ENCODE results near the gene STXBP1.
A peak's percentile ranks its signal among the peaks of the same experiment; 100 is the strongest.

STXBP1 gene

DNA sequence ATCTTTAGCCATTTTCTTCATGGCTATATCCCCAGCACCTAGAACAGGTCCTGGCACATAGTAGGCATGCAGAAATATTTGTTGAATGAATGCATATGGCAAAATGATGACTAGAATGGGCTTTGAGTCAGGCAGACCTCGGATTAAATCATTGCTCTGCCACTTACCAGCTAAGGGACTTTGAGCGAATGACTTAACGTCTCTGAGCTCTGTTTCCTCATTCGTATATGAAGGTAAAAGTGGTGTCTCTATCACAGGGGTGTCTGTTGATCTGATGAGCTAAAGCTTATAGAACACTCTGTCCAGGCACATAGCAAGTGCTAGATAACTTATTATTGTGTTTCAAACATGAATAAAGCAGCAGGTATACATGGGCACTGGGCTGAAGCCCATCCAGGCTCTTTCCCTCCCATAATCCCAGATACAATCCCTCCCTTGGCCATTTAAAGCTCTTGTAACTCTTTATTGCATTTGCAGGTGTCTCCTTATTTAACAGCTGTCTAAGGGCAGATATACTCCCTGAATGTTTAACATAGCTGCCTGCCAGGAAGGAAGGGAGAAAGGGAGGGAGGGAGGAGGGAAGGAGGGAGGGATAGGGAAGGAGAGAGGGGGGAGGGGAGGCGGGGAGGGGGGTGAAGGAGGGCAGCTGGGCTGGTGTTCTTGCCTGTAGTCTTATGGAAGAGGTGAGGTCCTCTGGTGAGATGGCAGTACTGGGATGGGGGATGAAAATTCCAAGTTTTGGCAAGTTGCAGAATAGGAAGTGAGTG lies 23.2 kb upstream of the STXBP1 start:
- H3K4me3 ChIP-seq (ENCODE audit: low read length in 2 of 2) = no peak overlapping the region
- H3K9ac ChIP-seq (ENCODE audit: low read depth in 1 of 2, low read length in 2 of 2) = peak overlapping the region in 1 of 2 donors; percentile 31
- peak overlapping the region; percentile 56 to 72 for H3K27ac ChIP-seq (ENCODE audit: low read depth in 2 of 2, low read length in 2 of 2)
- no peaks in the 10 kb centered on the region for H3K9me3 ChIP-seq (ENCODE audit: control insufficient read depth in 2 of 2, low read length in 2 of 2)
- no peaks in the 10 kb centered on the region for H3K36me3 ChIP-seq (ENCODE audit: control insufficient read depth in 2 of 2, insufficient read depth in 2 of 2, low read length in 2 of 2)
- peaks cover 6 to 10% of the 10 kb centered on the region in 2 donors for H3K4me1 ChIP-seq (ENCODE audit: control insufficient read depth in 2 of 2, insufficient read depth in 2 of 2, low read length in 2 of 2)
- no peaks in the 10 kb centered on the region for H3K27me3 ChIP-seq (ENCODE audit: control insufficient read depth in 2 of 2, insufficient read depth in 2 of 2, low read length in 2 of 2)

- no peak overlapping the region for H3K9ac ChIP-seq (ENCODE audit: low read depth in 1 of 2, low read length in 2 of 2)
- no peaks in the 10 kb centered on the region for H3K9me3 ChIP-seq (ENCODE audit: control insufficient read depth in 2 of 2, low read length in 2 of 2)
- no peak overlapping the region for H3K4me3 ChIP-seq (ENCODE audit: low read length in 2 of 2)
- H3K27ac ChIP-seq (ENCODE audit: low read depth in 2 of 2, low read length in 2 of 2) = no peak overlapping the region
- peaks cover 6 to 10% of the 10 kb centered on the region in 2 donors for H3K4me1 ChIP-seq (ENCODE audit: control insufficient read depth in 2 of 2, insufficient read depth in 2 of 2, low read length in 2 of 2)
- no peaks in the 10 kb centered on the region for H3K36me3 ChIP-seq (ENCODE audit: control insufficient read depth in 2 of 2, insufficient read depth in 2 of 2, low read length in 2 of 2)
- no peaks in the 10 kb centered on the region for H3K27me3 ChIP-seq (ENCODE audit: control insufficient read depth in 2 of 2, insufficient read depth in 2 of 2, low read length in 2 of 2)
Observed at GRCh38 chr9:127589955-127590370, 22.1 kb upstream of the STXBP1 start.

DNA sequence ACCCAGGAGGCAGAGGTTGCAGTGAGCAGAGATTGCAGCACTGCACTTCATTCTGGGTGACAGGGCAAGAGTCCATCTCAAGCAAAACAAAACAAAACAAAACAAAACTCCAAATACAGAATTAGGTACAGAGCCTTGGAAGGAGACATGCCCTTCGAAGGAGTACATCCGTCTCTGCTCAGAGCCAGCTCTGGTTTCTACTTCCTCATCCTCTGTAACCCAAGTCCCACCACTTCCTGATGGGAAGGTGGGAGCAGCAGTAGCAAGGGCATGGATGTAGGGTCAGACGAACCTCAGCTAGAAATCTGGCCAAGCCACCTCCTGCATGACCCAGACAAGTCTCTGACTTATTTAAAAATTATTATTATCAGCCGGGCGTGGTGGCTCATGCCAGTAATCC lies 16.5 kb upstream of the STXBP1 start:
- Histone ChIP-seq H3K9me3 (ENCODE audit: control insufficient read depth in 2 of 2, low read length in 2 of 2) (no peaks in the 10 kb centered on the region), H3K4me3 (ENCODE audit: low read length in 2 of 2) (no peak overlapping the region), H3K36me3 (ENCODE audit: control insufficient read depth in 2 of 2, insufficient read depth in 2 of 2, low read length in 2 of 2) (no peaks in the 10 kb centered on the region), H3K9ac (ENCODE audit: low read depth in 1 of 2, low read length in 2 of 2) (no peak overlapping the region), H3K27me3 (ENCODE audit: control insufficient read depth in 2 of 2, insufficient read depth in 2 of 2, low read length in 2 of 2) (peaks cover 0 to 3% of the 10 kb centered on the region in 2 donors), H3K4me1 (ENCODE audit: control insufficient read depth in 2 of 2, insufficient read depth in 2 of 2, low read length in 2 of 2) (peaks cover 0 to 2% of the 10 kb centered on the region in 2 donors), H3K27ac (ENCODE audit: low read depth in 2 of 2, low read length in 2 of 2) (no peak overlapping the region)

GRCh38 chr9:127598839-127599549 lies 13.1 kb upstream of the STXBP1 start:
- Histone ChIP-seq H3K9ac (ENCODE audit: low read depth in 1 of 2, low read length in 2 of 2) (no peak overlapping the region), H3K27ac (ENCODE audit: low read depth in 2 of 2, low read length in 2 of 2) (no peak overlapping the region), H3K36me3 (ENCODE audit: control insufficient read depth in 2 of 2, insufficient read depth in 2 of 2, low read length in 2 of 2) (no peaks in the 10 kb centered on the region)

DNA sequence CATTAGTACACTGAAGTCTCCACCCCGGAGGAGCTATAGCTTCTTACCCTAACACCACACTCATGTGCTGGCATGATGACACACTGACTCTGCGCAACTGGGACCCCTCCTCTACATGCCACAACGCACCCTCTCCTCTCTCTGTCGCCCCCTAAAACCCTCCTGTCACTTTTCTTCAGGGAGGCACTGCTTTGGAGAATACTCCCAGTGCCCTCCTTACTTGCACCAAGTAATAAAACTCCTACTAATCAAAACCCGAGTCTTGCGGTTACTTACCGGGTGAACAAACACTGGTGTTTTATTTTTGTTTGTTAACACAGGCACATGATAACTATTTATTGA lies 12.6 kb upstream of the STXBP1 start:
- no peaks in the 10 kb centered on the region for H3K36me3 ChIP-seq (ENCODE audit: control insufficient read depth in 2 of 2, insufficient read depth in 2 of 2, low read length in 2 of 2)
- H3K27me3 ChIP-seq (ENCODE audit: control insufficient read depth in 2 of 2, insufficient read depth in 2 of 2, low read length in 2 of 2) = peaks cover 0 to 3% of the 10 kb centered on the region in 2 donors
- no peaks in the 10 kb centered on the region for H3K9me3 ChIP-seq (ENCODE audit: control insufficient read depth in 2 of 2, low read length in 2 of 2)
- no peak overlapping the region for H3K27ac ChIP-seq (ENCODE audit: low read depth in 2 of 2, low read length in 2 of 2)
- no peak overlapping the region for H3K9ac ChIP-seq (ENCODE audit: low read depth in 1 of 2, low read length in 2 of 2)
- peaks cover 0 to 2% of the 10 kb centered on the region in 2 donors for H3K4me1 ChIP-seq (ENCODE audit: control insufficient read depth in 2 of 2, insufficient read depth in 2 of 2, low read length in 2 of 2)
- H3K4me3 ChIP-seq (ENCODE audit: low read length in 2 of 2) = no peak overlapping the region

More at GRCh38 chr9:127598839-127599549, 13.1 kb upstream of the STXBP1 start:
- H3K4me1 ChIP-seq (ENCODE audit: control insufficient read depth in 2 of 2, insufficient read depth in 2 of 2, low read length in 2 of 2) = peaks cover 0 to 2% of the 10 kb centered on the region in 2 donors
- H3K4me3 ChIP-seq (ENCODE audit: low read length in 2 of 2) = no peak overlapping the region
- peaks cover 0 to 3% of the 10 kb centered on the region in 2 donors for H3K27me3 ChIP-seq (ENCODE audit: control insufficient read depth in 2 of 2, insufficient read depth in 2 of 2, low read length in 2 of 2)
- no peaks in the 10 kb centered on the region for H3K9me3 ChIP-seq (ENCODE audit: control insufficient read depth in 2 of 2, low read length in 2 of 2)

GRCh38 chr9:127603226-127603625 lies 8.9 kb upstream of the STXBP1 start:
- no peaks in the 10 kb centered on the region for H3K36me3 ChIP-seq (ENCODE audit: control insufficient read depth in 2 of 2, insufficient read depth in 2 of 2, low read length in 2 of 2)
- peaks cover 4 to 5% of the 10 kb centered on the region in 2 donors for H3K4me1 ChIP-seq (ENCODE audit: control insufficient read depth in 2 of 2, insufficient read depth in 2 of 2, low read length in 2 of 2)
- peaks cover 0 to 5% of the 10 kb centered on the region in 2 donors for H3K27me3 ChIP-seq (ENCODE audit: control insufficient read depth in 2 of 2, insufficient read depth in 2 of 2, low read length in 2 of 2)
- no peak overlapping the region for H3K27ac ChIP-seq (ENCODE audit: low read depth in 2 of 2, low read length in 2 of 2)
- no peak overlapping the region for H3K9ac ChIP-seq (ENCODE audit: low read depth in 1 of 2, low read length in 2 of 2)
- H3K4me3 ChIP-seq (ENCODE audit: low read length in 2 of 2) = no peak overlapping the region
- no peaks in the 10 kb centered on the region for H3K9me3 ChIP-seq (ENCODE audit: control insufficient read depth in 2 of 2, low read length in 2 of 2)

- Histone ChIP-seq H3K9me3 (ENCODE audit: control insufficient read depth in 2 of 2, low read length in 2 of 2) (no peaks in the 10 kb centered on the region), H3K4me1 (ENCODE audit: control insufficient read depth in 2 of 2, insufficient read depth in 2 of 2, low read length in 2 of 2) (peaks cover 8 to 9% of the 10 kb centered on the region in 2 donors), H3K4me3 (ENCODE audit: low read length in 2 of 2) (no peak overlapping the region), H3K36me3 (ENCODE audit: control insufficient read depth in 2 of 2, insufficient read depth in 2 of 2, low read length in 2 of 2) (no peaks in the 10 kb centered on the region), H3K9ac (ENCODE audit: low read depth in 1 of 2, low read length in 2 of 2) (no peak overlapping the region), H3K27ac (ENCODE audit: low read depth in 2 of 2, low read length in 2 of 2) (no peak overlapping the region), H3K27me3 (ENCODE audit: control insufficient read depth in 2 of 2, insufficient read depth in 2 of 2, low read length in 2 of 2) (peaks cover 5 to 19% of the 10 kb centered on the region in 2 donors)
Observed at GRCh38 chr9:127606043-127606442, 6.0 kb upstream of the STXBP1 start.

DNA sequence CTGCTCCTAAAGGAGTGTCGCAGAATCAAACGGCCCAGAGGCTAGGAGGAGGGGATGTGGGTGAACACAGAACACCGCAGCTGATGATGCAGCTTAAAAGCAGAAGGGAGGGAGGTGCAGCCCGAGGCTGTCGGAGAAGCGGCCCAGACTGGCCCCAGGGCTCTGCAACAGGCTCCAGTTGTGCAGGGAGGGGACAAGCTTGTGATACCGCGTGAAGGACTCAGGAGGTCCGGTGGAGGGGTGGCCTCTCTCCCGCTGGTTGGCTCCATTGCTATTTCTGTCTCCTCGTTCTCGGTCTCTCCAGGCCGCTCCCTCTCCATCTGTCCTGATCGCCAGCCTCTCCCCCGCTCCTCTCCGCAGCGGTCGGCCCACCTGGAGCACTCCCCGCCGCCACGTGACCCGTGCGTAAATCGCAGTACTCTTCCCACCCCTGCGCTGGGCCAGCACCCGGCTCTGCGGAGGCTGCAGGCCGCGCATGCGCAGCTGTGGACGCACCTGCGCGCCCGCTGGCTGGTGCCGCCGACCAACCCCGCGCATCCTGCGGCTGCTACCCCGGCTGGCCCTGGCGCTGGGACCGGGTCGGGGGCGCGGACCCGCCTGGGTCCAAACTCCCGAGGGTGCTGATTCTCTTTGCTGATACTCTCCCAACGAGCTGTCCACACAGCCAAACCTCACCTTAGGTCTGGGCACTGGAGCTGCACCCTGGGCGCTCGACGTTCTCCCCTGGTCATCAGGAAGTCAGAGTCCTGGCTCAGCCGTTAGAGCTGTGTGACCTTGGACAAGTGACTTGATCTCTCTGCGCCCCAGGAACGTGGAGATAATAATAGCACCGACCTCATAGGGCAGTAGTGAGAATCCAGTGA lies 3.7 kb upstream of the STXBP1 start:
- Histone ChIP-seq H3K4me3 (ENCODE audit: low read length in 2 of 2) (peak overlapping the region; percentile 62 to 64), H3K27me3 (ENCODE audit: control insufficient read depth in 2 of 2, insufficient read depth in 2 of 2, low read length in 2 of 2) (peaks cover 7 to 27% of the 10 kb centered on the region in 2 donors), H3K36me3 (ENCODE audit: control insufficient read depth in 2 of 2, insufficient read depth in 2 of 2, low read length in 2 of 2) (no peaks in the 10 kb centered on the region), H3K9ac (ENCODE audit: low read depth in 1 of 2, low read length in 2 of 2) (peak overlapping the region; percentile 24 to 47), H3K4me1 (ENCODE audit: control insufficient read depth in 2 of 2, insufficient read depth in 2 of 2, low read length in 2 of 2) (peaks cover 12 to 18% of the 10 kb centered on the region in 2 donors), H3K9me3 (ENCODE audit: control insufficient read depth in 2 of 2, low read length in 2 of 2) (no peaks in the 10 kb centered on the region), H3K27ac (ENCODE audit: low read depth in 2 of 2, low read length in 2 of 2) (no peak overlapping the region)

GRCh38 chr9:127611603-127611898 lies 526 bp upstream of the STXBP1 start:
- Histone ChIP-seq H3K36me3 (ENCODE audit: control insufficient read depth in 2 of 2, insufficient read depth in 2 of 2, low read length in 2 of 2) (no peaks in the 10 kb centered on the region), H3K9me3 (ENCODE audit: control insufficient read depth in 2 of 2, low read length in 2 of 2) (no peaks in the 10 kb centered on the region), H3K9ac (ENCODE audit: low read depth in 1 of 2, low read length in 2 of 2) (peak overlapping the region; percentile 41 to 44), H3K27ac (ENCODE audit: low read depth in 2 of 2, low read length in 2 of 2) (no peak overlapping the region), H3K4me1 (ENCODE audit: control insufficient read depth in 2 of 2, insufficient read depth in 2 of 2, low read length in 2 of 2) (peaks cover 12 to 20% of the 10 kb centered on the region in 2 donors), H3K27me3 (ENCODE audit: control insufficient read depth in 2 of 2, insufficient read depth in 2 of 2, low read length in 2 of 2) (peaks cover 11 to 27% of the 10 kb centered on the region in 2 donors), H3K4me3 (ENCODE audit: low read length in 2 of 2) (peak overlapping the region; percentile 69 to 79)

All from mucosa of rectum (tissue), 2 donors.